HG03575 (cell line): ENCODE data around the gene TRIM77.
"Not testable (repeated sequence)": the region's sequence is repeated elsewhere in the genome, so short reads cannot be mapped to it uniquely, and the experiment has no call there.

ENCODE experiments used
- ATAC-seq: cut with Tn5 transposase; IDR thresholded peaks from one replicate; pipeline ENCODE4 v1.9.1; 2021; ENCODE audit not compliant: unreplicated experiment, insufficient number of reproducible peaks, low FRiP score; ENCODE audit errors: extremely low read depth

TRIM77 gene, protein sequence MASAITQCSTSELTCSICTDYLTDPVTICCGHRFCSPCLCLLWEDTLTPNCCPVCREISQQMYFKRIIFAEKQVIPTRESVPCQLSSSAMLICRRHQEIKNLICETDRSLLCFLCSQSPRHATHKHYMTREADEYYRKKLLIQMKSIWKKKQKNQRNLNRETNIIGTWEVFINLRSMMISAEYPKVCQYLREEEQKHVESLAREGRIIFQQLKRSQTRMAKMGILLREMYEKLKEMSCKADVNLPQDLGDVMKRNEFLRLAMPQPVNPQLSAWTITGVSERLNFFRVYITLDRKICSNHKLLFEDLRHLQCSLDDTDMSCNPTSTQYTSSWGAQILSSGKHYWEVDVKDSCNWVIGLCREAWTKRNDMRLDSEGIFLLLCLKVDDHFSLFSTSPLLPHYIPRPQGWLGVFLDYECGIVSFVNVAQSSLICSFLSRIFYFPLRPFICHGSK

DNA sequence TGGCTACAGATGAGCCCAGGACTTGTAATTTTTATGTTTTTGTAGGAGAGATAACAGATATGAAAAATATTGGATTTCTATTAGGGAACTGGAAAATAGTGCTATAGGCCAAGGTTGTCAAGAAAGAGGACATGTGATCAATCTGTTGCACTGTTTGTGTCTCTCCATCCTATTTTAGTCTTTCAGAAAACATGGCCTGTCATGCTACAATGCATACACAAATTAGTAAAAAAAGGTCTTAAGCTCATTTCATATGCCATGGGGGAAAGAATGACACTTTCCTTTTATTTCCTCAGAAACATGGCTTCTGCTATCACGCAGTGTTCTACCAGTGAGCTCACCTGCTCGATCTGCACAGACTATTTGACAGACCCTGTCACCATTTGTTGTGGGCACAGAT, at the start of gene TRIM77:
TRIM77 (plus strand) TSS at position 301 of the 400 bp plus-strand sequence; CDS start at position 301, 0 bp downstream.
- ATAC-seq = not testable (repeated sequence)

DNA sequence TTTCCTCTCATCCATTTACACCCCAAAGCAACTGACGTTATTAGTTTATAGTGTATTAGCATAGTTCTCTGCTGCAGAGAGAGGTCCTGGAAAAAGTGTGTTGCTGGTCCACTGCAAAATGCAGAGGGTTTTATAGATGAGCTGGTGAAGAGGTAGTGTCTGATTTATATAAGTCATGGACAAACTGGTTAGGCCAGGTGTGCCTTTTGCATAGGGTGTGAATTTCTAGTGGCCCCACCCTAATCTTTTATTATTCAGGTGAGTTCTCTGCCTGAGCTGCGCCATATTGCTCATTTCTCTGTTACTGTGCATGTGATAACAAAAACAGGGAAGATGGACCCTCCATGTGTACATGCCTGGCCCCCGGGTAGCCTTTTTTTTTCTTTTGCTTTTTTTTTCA, 43.1 kb upstream of the TRIM77 start:
- ATAC-seq = no peak

DNA sequence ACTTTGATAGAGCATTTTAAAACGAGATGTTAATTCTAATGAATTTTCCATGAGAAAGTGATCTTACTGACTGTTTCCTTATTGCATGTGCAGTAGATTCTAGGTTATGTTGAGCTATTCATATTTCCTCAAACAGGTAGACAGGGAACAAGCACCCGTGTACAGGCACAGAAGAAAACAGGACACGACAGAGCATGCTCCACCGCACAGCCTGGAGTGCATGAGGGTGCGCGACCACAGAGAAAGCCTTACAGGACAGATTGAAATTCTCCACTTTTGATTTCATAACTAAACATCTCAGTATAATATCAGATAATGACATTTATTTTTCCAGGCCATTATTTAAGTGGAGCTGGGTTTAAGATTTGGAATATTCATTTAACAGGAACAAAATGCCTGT, 41.9 kb upstream of the TRIM77 start:
- not testable (repeated sequence) for ATAC-seq

DNA sequence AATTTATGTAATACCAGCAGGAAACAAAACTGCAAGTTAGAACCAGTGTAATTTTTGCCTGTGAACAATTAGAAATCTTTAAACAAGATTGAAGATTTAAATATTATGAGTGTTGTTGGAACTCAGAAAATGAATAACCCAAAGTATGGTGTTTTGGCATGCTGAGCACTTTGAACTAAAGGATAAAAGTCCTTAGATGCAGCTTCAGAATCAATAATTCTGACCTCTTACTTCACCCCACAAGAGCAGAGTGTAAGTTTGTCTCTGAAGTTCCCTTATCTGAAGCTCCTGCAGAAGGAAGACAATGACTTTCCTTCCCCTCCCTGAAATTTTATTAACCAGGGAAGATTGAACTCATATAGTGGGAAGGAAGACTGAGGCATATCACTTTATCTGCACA, 40.5 kb upstream of the TRIM77 start:
- not testable (repeated sequence) for ATAC-seq

DNA sequence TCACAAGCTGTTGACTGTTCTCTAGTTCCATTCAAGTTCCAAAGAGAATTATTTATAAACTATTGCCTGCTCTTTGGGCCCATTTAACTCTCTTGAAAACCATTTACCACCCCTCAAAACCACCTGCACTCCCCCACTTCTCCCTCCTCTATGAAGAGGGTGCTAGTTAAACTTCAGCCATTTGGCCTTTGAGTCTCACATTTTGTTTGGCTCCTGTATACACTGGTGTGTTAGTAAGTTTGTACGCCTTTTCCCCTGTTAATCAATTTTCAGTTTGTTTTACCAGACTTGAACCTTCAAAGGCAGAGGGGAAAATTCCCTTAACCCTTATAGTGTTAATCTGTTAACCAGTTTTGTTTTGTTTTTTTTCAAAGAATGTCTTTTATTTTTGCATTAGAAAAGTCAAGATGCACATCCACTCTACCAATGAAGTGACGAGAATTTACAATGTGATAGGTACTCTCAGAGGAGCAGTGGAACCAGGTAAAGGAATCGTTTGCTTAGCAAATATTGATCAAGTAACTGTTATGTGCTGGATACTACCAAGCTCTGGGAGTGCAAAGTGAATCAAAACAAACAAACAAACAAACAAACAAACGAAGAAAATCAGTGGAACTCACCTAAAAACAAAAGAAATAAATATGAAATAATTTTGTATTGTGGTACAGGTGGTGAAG, 40.0 kb upstream of the TRIM77 start:
- ATAC-seq = not testable (repeated sequence)

DNA sequence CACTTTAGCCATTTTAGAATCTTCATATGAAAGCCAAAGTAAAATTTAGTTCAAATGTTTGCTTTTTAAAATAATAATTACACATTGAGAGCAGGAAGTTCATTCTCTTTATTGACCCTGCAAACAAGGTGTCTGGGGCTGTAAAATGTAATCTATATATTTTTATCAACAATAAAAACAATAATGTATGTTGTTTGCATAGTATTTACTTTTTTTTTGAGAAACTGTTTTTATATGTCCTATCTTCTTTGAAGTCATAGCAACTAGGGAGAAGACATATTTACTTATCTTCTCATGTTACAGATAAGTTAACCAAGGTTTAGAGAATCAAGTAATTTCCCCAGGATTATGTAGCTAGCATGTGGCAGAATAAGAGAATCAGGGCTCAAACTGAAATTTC, 37.6 kb upstream of the TRIM77 start:
- not testable (repeated sequence) for ATAC-seq

DNA sequence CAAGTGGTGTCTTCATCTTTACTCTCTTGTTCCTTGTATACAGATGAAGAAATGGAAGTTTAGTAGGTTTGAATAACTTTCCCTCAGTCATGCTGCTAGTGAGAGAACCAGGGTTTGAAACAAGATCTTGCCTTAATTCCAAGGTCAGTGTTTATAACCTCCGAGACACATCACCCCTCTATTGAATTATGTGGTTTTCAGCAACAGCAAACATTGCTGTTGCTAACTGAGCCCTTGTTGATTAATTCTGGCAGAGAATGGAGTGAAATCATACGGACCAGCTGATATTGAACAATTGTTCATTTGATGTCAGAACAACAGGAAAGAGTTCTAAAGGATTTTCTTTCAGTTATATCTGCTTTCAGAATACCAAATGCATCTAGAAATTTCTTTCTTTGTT, 36.7 kb upstream of the TRIM77 start:
- ATAC-seq = not testable (repeated sequence)

DNA sequence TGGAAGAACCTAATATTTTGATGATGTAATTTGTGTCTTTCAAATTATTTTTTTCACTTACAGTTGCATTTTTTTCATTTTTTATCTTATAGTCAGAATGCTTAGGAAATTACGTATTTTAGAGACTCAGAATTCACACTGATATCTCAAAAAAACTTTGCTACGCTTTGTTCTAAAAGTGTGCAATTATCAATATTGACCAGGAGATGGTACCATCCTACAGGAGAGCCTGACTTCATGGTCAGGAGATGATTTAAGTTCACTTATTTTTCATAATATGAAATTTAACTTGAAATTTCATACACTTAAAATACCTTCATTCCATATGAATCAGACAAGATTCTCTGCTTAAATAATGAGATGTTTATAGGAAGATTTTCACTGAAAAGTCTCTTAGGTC, 34.7 kb upstream of the TRIM77 start:
- not testable (repeated sequence) for ATAC-seq

DNA sequence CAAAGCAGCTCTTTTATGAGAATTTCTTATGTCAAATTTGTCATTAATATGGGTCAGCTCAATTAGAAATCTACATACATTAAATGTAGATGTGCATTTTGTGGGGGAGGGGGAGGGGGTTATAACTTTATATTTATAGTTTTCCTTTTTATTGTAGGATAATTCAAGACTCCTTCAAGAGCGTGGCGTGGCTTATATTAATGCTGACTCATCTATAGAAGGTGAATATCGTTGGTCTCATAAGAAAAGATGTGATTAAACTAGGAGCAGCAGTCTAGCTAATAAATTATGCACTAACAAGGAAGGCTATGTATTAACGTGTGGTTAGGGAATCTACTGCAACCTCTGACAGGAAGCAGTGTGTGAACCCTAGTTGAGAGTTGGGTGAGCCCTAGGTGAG, 34.2 kb upstream of the TRIM77 start:
- not testable (repeated sequence) for ATAC-seq

DNA sequence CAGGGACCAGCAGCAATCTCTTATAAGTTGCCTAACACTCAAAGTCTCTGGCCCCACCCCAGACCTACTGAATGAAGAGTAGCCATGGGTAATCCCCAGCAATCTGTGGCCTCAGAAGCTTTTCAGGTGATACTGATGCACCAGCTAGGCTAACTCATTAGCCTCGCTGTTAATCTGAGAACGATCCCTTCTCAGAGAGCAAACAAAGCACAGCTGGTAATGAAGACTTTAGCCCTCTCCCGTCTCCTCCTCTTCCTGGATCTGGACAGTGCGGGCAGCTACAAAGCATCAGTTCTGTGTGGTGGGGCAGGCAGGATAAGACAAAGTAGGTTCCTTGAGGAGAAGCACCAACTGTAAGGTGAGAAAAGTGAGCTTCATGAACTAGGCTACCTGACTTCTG, 3.0 kb upstream of the TRIM77 start:
- not testable (repeated sequence) for ATAC-seq

DNA sequence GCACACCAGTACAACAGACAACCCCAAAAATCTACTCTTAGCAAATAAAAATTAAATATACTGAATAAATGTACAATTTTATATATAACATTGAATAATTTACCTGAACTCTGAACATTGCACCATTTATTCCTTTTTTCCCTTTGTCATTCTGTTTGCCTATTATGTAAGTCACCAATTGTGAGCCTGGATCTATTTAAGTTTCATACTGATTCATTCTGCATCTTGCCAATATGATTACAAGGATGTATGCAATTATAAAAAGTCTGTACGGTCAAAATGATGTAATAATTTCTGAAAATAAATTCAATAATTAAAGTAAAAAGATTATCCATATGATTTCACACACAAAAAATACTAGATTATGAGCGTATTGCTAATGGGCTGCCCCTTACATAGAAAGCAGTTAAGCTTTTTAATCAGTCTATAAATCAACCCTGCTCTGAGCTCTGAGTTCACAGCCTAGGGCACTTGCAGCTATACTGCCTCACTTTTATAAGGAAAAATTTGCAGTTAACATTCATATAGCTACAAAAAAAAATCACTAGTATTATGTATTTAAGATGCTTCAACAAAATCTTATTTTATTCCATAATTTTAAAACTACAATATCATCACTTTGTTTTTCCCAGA, 14.9 kb downstream of the TRIM77 start:
- not testable (repeated sequence) for ATAC-seq

DNA sequence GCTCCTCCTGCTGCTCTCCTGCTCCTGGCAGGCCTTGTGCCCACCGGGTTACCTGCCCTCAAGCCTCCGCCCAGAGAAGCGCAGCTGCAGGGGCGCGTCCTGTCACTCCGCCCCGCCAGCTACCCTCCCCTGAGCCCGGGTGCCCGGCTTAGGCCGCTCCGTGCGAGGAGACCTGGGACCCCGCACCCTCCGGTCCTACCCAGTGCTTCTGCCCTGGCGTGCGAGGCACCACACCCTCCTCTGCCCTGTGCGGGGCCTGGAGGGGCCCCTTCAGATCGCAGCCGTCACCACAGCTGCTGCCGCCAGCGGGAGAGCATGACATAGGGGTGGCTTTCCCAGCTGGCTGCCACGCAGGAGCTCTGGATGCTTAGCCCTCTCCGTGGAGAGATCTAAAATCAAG, 20.1 kb downstream of the TRIM77 start:
- ATAC-seq = not testable (repeated sequence)

DNA sequence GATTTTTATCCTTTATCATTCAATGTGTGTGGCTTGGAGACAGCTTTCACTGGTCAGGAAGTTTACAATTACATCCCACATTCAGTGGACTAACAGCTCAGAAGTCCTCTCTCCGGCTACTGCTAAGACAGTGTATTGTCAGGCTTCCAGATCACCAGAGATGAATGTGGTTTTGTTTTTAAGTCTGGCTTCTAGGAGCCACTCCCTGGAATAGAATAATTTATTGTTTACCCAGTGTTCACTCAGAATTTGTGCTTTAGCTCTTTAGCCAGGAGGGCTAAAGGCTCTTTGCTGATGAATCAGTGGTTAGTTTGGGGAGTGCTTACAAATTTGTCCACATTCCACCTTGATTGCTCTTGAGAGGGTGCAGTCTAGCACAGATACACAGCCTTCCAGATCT, 26.5 kb downstream of the TRIM77 start:
- no peak for ATAC-seq

DNA sequence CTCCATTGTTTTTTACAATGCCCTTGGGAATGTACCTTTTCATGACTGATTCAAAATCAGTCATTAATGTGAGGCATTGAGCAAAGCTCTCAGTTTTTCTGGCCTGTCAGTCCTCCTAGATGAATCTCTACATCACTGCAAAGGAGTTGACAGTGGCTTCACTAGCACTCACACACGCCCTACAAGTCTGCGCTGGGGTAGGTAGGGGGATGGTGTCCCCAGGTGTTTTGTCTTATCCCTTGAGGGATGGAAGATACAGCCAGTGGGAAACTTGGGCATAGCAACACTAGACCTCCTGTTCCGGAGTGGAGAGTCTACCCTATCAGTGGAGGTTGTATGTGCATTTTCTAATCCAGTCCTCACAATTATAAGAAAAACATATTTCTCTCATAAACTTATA, 27.0 kb downstream of the TRIM77 start:
- ATAC-seq = no peak

DNA sequence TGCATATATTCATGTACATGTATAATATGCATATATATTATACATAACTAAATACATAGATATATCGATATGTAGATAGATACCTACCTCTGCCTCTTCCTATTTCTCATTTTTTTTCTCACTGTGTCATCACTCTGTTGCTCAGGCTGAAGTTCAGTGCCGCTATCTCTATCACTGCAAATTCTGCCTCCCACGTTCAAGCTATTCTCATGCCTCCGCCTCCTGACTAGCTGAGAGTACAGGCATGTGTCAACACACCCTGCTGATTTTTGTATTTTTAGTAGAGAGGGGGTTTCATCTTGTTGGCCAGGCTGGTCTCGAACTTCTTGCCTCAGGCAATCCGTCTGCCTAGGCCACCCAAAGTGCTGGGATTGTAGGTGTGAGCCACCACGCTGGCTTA, 31.3 kb downstream of the TRIM77 start:
- ATAC-seq = not testable (repeated sequence)

DNA sequence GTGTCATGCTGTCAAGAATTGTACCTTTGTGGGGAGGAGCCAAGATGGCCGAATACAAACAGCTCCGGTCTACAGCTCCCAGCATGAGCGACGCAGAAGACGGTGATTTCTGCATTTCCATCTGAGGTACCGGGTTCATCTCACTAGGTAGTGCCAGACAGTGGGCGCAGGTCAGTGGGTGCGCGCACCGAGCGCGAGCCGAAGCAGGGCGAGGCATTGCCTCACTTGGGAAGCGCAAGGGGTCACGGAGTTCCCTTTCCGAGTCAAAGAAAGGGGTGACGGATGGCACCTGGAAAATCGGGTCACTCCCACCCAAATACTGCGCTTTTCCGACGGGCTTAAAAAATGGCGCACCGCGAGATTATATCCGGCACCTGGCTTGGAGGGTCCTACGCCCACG, 34.1 kb downstream of the TRIM77 start:
- not testable (repeated sequence) for ATAC-seq

DNA sequence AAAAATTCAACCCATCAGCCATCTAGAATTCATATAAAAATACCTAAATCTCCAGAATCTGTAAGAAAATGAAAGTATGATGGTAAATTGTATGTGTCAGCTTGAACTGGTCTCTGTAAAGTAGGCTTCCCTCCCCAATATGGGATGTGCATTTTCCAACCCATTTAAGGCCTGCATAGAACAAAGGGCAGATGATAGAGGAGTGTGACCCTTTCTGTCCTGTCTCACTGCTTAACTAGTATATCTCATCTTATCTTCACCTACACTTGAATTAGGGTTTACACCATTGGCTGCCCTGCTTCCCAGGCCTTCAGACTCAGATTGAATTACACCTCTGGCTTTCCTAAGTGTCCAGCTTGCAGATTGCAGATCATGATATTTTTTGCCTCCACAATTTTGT, 40.7 kb downstream of the TRIM77 start:
- not testable (repeated sequence) for ATAC-seq
